ENCODE results near the gene STT3B.

- TF ChIP-seq CTCF (IDR thresholded peaks at IDR 0.05 in 4 of 5, conservative IDR thresholded peaks at IDR 0.05 in 1 of 5) (no peak), POLR2A (IDR thresholded peaks at IDR 0.05) (no peak)
These were observed 135.5 kb downstream of the STT3B start for GRCh38 chr3:31668242-31668641.
